DOHH2 (cell line): ENCODE measurements around the gene SPATA17.

Source experiments
- CTCF ChIP-seq: fragments of 200-600 bp; sonication (generic); IDR thresholded peaks from one replicate; pipeline ENCODE4 v1.5.1; 2014; ENCODE audit warnings: antibody characterized with exemption, mild to moderate bottlenecking, low read depth, low read length; ENCODE audit not compliant: poor library complexity, severe bottlenecking
- EZH2phosphoT487 ChIP-seq: fragments of 200-600 bp; sonication (generic); IDR thresholded peaks from 2 replicates; pipeline ENCODE4 v1.6.1; 2017; ENCODE audit warnings: borderline replicate concordance, mild to moderate bottlenecking, antibody characterized with exemption, low read length, moderate library complexity, mixed read lengths

- no peak for TF ChIP-seq CTCF
- TF ChIP-seq EZH2phosphoT487 = no peak
These were observed 240.8 kb downstream of the SPATA17 start for GRCh38 chr1:217871955-217872354.
